Aorta (tissue), 5 donors: Measurements from ENCODE around the gene PGLYRP1. TPM values are rescaled to one million over a fixed set of nuclear protein-coding genes. Genes with fewer than 3 reads are reported as not detected.

Experiments
- ATAC-seq: fragments of 200-7000 bp; cut with Tn5 transposase; one replicate; pipeline ENCODE4 v1.9.1; 2022; ENCODE audit warnings: moderate library complexity; ENCODE audit not compliant: low FRiP score
- DNase-seq, 2 donors: peaks; one replicate each; pipeline ENCODE4 v3.0.0-alpha.2; 2020
- H3K27ac ChIP-seq, 2 donors: one replicate each; pipeline ENCODE4 v1.5.1; 2013; ENCODE audit warnings: low read length in 2 of 2, mild to moderate bottlenecking in 2 of 2, moderate library complexity in 2 of 2, control low read depth in 1 of 2, inconsistent platforms in 1 of 2, low read depth in 1 of 2
- H3K27me3 ChIP-seq, 2 donors: one replicate each; pipeline ENCODE4 v1.6.1; 2013; ENCODE audit warnings: control low read depth in 1 of 2, low read length in 1 of 2, mild to moderate bottlenecking in 1 of 2, moderate library complexity in 1 of 2; ENCODE audit not compliant: insufficient read depth in 2 of 2, control insufficient read depth in 1 of 2
- H3K36me3 ChIP-seq, 2 donors: one replicate each; pipeline ENCODE4 v1.6.1; 2013; ENCODE audit warnings: control low read depth in 1 of 2, low read length in 1 of 2, mild to moderate bottlenecking in 1 of 2; ENCODE audit not compliant: insufficient read depth in 2 of 2, control insufficient read depth in 1 of 2
- H3K4me1 ChIP-seq, 2 donors: one replicate each; pipeline ENCODE4 v1.6.1; 2013; ENCODE audit warnings: low read length in 2 of 2, control low read depth in 1 of 2, mild to moderate bottlenecking in 1 of 2, moderate library complexity in 1 of 2; ENCODE audit not compliant: insufficient read depth in 2 of 2, control insufficient read depth in 1 of 2
- H3K4me3 ChIP-seq, 2 donors: one replicate each; pipeline ENCODE4 v1.5.1; 2013; ENCODE audit warnings: low read length in 2 of 2, control low read depth in 1 of 2, mild to moderate bottlenecking in 1 of 2
- H3K9me3 ChIP-seq: one replicate; pipeline ENCODE4 v1.6.1; 2013; ENCODE audit warnings: mild to moderate bottlenecking, low read length; ENCODE audit not compliant: control insufficient read depth
- WGBS, 2 donors: extraction: QIAGEN DNeasy Blood & Tissue Kit; methylation state at CpG; one replicate each; pipeline ENCODE4 v1.1.7; 2013; 5-methylcytosine and 5-hydroxymethylcytosine counted together
- intact Hi-C, 2 donors: fragments of 100-400 bp; cut with DNase I; formaldehyde crosslinking; loops; one replicate each; pipeline versions ENCODE4 v1.14.2 to v1.15.0; 2022
- polyA plus RNA-seq, 2 donors: library from polyadenylated mRNA; stranded (reverse); fragments of 200-250 nt; gene quantifications; one replicate each; pipeline ENCODE4 v1.2.3, GENCODE V29; 2013
- total RNA-seq, 2 donors: library from RNA; stranded (reverse); fragmentation: NEBNext Ultra II Directional; extraction: Animal tissue kit (Norgen Biotek cat#: 25700); gene quantifications; one replicate each; pipeline ENCODE4 v1.2.1, GENCODE V29; 2021
- donor health status: healthy with polysubstance abuse.
- donor health status: Bipolar disorder and iron deficiency.
- donor health status: DM: no; HTN: no; CAD: no.
- donor health status: DM: no; HTN: no; CAD: no.
- donor health status: DM: yes; HTN: yes; CAD: no.

PGLYRP1 gene
- total and polyA plus RNA-seq, 4 donors, result 1.4 to 1.9 TPM; not detected in 2

DNA sequence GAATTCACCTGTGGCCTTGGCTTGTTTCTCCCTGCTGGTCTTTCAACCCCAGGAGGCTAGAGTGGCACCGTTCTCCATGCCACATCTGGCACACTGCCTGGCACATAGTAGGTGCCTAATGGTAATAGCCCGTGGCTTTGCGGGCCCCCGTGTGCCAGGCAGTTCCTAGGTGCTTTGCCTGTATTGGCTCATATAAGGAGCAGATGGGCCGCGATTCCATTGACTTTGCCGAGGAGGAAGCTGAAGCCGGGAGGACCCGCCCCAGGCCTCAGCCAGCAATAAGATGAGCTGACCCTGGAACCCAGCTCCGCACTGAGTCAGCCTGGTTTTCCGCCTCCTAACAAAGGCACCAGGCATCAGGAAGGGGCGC, 807 bp downstream of the PGLYRP1 start:
- Histone ChIP-seq H3K4me3 (no peak overlapping the region), H3K4me1 (no peaks in the 10 kb centered on the region), H3K27me3 (no peaks in the 10 kb centered on the region), H3K27ac (no peak overlapping the region), H3K36me3 (no peaks in the 10 kb centered on the region), H3K9me3 (no peaks in the 10 kb centered on the region)
- intact Hi-C loops, result no loop called here
- ATAC-seq, result no peak
- peak in 1 of 2 donors; percentile 34 for DNase-seq
- 41 to 50% methylated on average over 12 of the region's 12 CpGs for WGBS, 2 donors

DNA sequence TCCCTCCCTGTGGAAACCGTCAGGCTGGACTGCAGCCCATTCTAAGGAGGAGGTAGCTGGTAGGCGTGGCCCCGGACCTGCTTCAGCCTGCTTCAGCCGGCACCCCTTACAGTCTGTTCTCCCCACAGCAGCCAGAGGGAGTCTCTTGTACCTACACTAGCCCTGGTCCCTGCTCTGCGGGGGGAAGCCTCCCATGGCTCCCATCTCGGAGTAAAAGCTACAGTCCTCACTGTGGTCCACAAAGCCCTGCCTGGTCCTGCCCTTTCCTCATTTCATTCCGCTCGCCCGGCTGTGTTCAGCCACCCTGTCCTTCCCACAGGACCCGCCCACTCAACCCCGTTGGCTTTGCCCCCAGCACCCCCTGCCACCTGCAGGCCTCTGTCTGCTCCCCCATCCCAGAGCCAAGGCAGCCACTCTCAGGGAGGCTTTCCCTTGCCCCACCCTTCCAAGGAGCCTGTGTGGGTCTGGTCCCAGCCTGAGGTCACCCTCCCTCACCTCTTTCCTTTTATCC, 1.3 kb downstream of the PGLYRP1 start:
- Histone ChIP-seq H3K27ac (no peak overlapping the region), H3K4me3 (no peak overlapping the region), H3K36me3 (no peaks in the 10 kb centered on the region), H3K27me3 (no peaks in the 10 kb centered on the region), H3K4me1 (no peaks in the 10 kb centered on the region), H3K9me3 (no peaks in the 10 kb centered on the region)
- ATAC-seq (no peak), DNase-seq (peak in 1 of 2 donors; percentile 40)
- intact Hi-C loops, result no loop called here
- 59 to 66% methylated on average over 11 of the region's 11 CpGs for WGBS, 2 donors

DNA sequence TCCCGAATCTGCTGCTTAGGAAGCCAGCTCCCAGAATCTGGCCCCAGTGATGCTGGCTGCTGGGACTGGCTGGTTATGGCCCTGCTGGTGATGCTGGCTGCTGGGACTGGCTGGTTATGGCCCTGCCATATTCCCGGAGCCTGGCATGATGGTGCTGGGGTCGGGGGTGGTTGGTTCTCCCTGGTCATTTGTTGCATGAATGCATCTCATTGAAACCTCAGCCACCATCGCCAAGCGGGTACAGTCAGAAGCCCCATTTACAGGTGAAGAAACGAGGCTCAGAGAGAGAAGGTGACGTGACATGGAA, 2.1 kb downstream of the PGLYRP1 start:
- no peak for ATAC-seq
- Histone ChIP-seq H3K9me3 (no peaks in the 10 kb centered on the region), H3K4me3 (no peak overlapping the region), H3K27me3 (no peaks in the 10 kb centered on the region), H3K27ac (no peak overlapping the region), H3K4me1 (no peaks in the 10 kb centered on the region), H3K36me3 (no peaks in the 10 kb centered on the region)
- 89 to 93% methylated on average over 7 of the region's 7 CpGs for WGBS, 2 donors
- intact Hi-C loops, result no loop called here
- DNase-seq, result peak in 1 of 2 donors; percentile 21

DNA sequence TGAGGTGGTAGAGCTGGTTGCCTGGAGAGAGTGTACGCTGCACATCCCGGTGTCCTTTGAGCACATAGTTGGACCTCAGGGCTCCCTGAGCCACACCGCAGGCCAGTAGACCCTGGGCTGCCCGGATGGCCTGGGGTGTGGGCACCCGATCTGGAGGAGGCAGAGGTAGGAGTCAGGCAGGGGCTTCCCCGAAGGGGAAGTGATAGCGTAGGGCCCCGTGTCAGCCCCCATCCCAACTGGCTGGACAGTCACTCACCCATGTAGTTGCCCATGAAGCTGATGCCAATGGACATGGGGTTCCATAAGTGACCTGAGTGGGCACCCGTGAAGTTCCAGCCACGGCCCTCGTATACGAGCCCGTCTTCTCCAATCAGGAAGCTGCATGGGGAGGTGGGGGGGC, 3.6 kb downstream of the PGLYRP1 start:
- Histone ChIP-seq H3K4me1 (no peaks in the 10 kb centered on the region), H3K36me3 (no peaks in the 10 kb centered on the region), H3K9me3 (no peaks in the 10 kb centered on the region), H3K27ac (no peak overlapping the region), H3K4me3 (no peak overlapping the region), H3K27me3 (no peaks in the 10 kb centered on the region)
- intact Hi-C loops, result no loop called here
- ATAC-seq, result no peak
- DNase-seq, result peak in 1 of 2 donors; percentile 27
- 95 to 97% methylated on average over 13 of the region's 13 CpGs for WGBS, 2 donors

DNA sequence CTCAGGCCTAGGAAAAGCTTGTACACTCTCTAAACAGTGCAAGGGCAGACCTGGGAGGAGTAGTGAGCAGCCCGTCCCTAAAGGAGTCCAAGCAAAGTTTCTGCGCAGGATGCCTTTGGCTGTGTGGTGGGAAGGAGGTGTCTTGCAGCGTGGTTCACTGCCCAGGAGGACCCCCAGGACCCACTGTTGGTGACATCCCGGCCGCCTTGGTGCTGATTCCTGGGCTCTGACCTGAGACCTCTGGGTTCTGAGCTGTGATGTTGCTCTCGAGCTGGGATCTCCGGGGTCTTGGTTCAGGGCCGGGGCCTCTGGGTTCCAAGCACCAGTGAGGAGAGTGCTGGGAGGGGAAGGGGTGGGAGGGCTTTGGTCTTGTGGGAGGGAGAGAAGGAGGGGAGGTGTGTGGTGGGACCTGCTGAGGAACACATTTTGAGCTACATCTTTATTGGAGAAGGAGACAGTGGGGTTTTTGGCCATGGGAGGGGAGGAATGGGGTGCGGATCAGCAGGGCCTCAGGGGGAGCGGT, 4.1 kb downstream of the PGLYRP1 start:
- ATAC-seq (no peak), DNase-seq (peak in 1 of 2 donors; percentile 27)
- WGBS, 2 donors, result 94 to 96% methylated on average over 10 of the region's 10 CpGs

DNA sequence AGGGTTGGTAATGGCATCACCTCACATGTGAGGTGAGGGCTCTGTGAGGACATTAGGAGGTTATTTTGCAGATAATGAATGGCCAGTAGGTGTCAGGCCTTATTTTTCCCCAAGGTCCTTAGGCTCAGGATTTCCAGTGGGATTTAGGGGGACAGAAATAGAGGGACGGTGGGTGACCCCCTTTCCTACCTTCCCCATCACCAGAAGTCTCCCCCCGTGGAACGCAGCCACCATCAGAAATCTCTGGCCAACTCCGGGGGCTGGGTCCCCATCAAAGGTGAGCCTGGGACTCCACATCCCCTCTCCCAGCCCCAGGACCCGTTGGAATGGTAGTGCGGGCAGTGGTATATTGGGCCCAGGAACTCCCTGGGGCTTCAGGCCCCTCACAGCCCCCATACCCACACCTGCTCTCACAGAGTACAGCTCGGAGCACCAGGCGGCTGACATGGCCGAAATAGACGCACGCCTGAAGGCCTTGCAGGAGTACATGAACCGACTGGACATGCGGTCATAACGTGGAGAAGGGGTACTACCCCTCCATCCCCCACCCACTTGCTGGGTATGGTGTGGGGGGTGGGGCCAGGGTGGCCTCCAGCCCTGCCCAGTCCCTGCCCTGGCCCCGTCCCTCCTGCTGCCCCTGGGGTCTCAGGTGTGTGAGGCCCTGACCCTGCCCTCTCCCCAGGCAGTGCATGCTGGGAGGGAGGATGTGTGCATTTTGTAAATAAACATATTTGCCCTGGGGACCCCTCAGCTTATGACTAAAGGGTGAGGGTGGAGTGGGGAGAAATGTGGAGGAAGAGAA, 4.8 kb downstream of the PGLYRP1 start:
- WGBS, 2 donors, result 94 to 95% methylated on average over 15 of the region's 15 CpGs
- no peaks in the 10 kb centered on the region for H3K27me3 ChIP-seq
- DNase-seq, result peak in 1 of 2 donors; percentile 32

More for the DNA sequence above, 4.1 kb downstream of the PGLYRP1 start:
- Histone ChIP-seq H3K4me1 (no peaks in the 10 kb centered on the region), H3K9me3 (no peaks in the 10 kb centered on the region), H3K27me3 (no peaks in the 10 kb centered on the region), H3K27ac (no peak overlapping the region), H3K4me3 (no peak overlapping the region), H3K36me3 (no peaks in the 10 kb centered on the region)
- intact Hi-C loops, result no loop called here

DNA sequence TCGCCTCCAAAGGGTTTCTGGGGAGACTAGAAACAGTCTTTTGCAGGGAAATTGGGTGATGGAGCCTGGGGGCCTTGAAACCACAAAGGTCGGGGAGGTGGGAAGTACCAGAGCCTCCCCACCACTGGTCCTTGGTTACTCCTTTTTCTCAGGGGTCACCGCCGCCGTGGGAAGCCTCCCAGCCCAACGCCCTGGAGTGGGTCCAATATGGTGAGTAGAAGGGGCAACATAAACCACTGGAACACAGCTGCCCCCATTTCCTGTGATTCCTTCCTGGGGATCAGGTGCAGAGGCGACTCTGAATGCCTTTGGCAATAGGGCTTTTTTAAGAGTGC, 5.8 kb downstream of the PGLYRP1 start:
- intact Hi-C loops, result no loop called here
- Histone ChIP-seq H3K4me1 (no peaks in the 10 kb centered on the region), H3K9me3 (no peaks in the 10 kb centered on the region), H3K27me3 (no peaks in the 10 kb centered on the region), H3K27ac (no peak overlapping the region), H3K36me3 (no peaks in the 10 kb centered on the region), H3K4me3 (no peak overlapping the region)
- DNase-seq, result peak in 1 of 2 donors; percentile 47
- ATAC-seq, result no peak
- WGBS, 2 donors, result 48 to 58% methylated on average over 7 of the region's 7 CpGs

More for the DNA sequence above, 4.8 kb downstream of the PGLYRP1 start:
- Histone ChIP-seq H3K4me3 (no peak overlapping the region), H3K9me3 (no peaks in the 10 kb centered on the region), H3K36me3 (no peaks in the 10 kb centered on the region), H3K4me1 (no peaks in the 10 kb centered on the region), H3K27ac (no peak overlapping the region)
- ATAC-seq, result no peak
- intact Hi-C loops, result no loop called here

DNA sequence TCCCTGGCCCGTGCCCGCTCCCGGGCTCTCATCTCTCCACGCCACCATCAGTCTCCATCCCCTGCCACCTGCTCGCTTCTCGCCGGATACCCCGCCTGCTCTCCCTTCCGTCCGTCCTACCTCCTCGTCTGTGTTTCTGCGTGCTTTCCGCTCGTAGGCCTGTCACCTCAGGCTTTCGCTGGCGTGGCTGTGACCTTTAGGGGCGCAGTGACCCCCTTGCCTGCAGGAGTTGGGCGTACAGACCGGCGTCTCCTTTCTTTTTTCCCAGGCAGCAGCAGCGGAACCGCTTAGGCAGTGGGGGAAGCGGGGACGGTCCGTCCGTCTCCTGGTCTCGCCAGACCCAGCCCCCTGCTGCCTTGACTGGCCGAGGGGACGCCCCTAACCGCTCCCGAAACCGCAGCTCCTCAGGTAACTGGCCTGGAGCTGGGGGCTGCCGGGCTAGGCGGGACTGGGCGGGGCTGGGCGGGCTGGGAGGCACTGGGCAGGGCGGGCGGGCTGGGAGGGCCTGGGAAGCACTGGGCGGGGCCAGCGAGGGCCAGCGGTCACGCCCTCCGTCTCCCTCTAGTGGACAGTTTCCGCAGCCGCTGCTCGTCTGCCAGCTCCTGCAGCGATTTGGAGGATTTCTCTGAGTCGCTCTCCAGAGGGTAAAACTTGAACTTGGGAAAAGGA, 6.3 kb downstream of the PGLYRP1 start:
- Histone ChIP-seq H3K4me3 (peak overlapping the region; percentile 41 to 69), H3K27ac (no peak overlapping the region), H3K4me1 (no peaks in the 10 kb centered on the region), H3K9me3 (no peaks in the 10 kb centered on the region), H3K36me3 (no peaks in the 10 kb centered on the region), H3K27me3 (no peaks in the 10 kb centered on the region)
- DNase-seq (peak; percentile 85 to 94), ATAC-seq (peak; percentile 85)
- intact Hi-C loops, result no loop called here
- whole genome bisulfite sequencing, 2 donors, result 0% methylated on average over 39 to 48 of the region's 48 CpGs
